Naive thymus-derived CD4-positive, alpha-beta T cell (primary cell): ENCODE results near the gene DUSP23. TPM values are rescaled to one million over a fixed set of nuclear protein-coding genes. Genes with fewer than 3 reads are reported as not detected.

Experiments used
- ATAC-seq: fragments of 150-1000 bp; cut with Tn5 transposase; 2 replicates; pipeline ENCODE4 v1.10.0; 2021; ENCODE audit warnings: mild to moderate bottlenecking, moderate library complexity
- CTCF ChIA-PET: fragments of 350-600 bp; sonication (Branson Sonifier 250); formaldehyde crosslinking; loops from one replicate; lab custom pipeline; 2021; ENCODE audit warnings: antibody characterized with exemption; lab: Charles Lee
- POLR2A ChIA-PET: fragments of 350-600 bp; sonication (Branson Sonifier 250); formaldehyde crosslinking; loops from one replicate; lab custom pipeline; 2021; ENCODE audit warnings: antibody characterized with exemption, inconsistent platforms; lab: Charles Lee
- DNase-seq, 9 donors: peaks; one replicate each; pipeline versions ENCODE4 v3.0.0 to v3.0.0-alpha.2; 2020 to 2022; ENCODE audit warnings: mixed read lengths in 1 of 9
- H3K27ac ChIP-seq: one replicate; pipeline ENCODE4 v1.7.0; 2013; ENCODE audit warnings: mild to moderate bottlenecking, low read depth, low read length, moderate library complexity
- H3K27me3 ChIP-seq, 2 donors: one replicate each; pipeline ENCODE4 v1.7.0; 2013; ENCODE audit warnings: low read length in 2 of 2, mild to moderate bottlenecking in 2 of 2, moderate library complexity in 2 of 2; ENCODE audit not compliant: control insufficient read depth in 2 of 2, insufficient read depth in 2 of 2
- H3K36me3 ChIP-seq, 3 experiments: 1 replicate in 2 of 3; 2 replicates in 1 of 3; pipeline ENCODE4 v1.7.0; 2013; ENCODE audit warnings: low read length in 3 of 3, mild to moderate bottlenecking in 3 of 3, moderate library complexity in 1 of 3; ENCODE audit not compliant: insufficient read depth in 3 of 3, control insufficient read depth in 2 of 3
- H3K4me1 ChIP-seq, 2 donors: one replicate each; pipeline ENCODE4 v1.7.0; 2013; ENCODE audit warnings: low read length in 2 of 2, mild to moderate bottlenecking in 2 of 2, moderate library complexity in 1 of 2; ENCODE audit not compliant: control insufficient read depth in 2 of 2, insufficient read depth in 2 of 2
- H3K4me3 ChIP-seq: 2 replicates; pipeline ENCODE4 v1.7.0; 2013; ENCODE audit warnings: mild to moderate bottlenecking, low read length
- H3K9me3 ChIP-seq, 3 experiments: 1 replicate in 2 of 3; 2 replicates in 1 of 3; pipeline ENCODE4 v1.7.0; 2013; ENCODE audit warnings: low read length in 3 of 3; ENCODE audit not compliant: control insufficient read depth in 2 of 3
- H3K27ac Mint-ChIP-seq, 9 donors: one replicate each; pipeline ENCODE4 v1.8.0; 2020 to 2022; ENCODE audit warnings: mixed read lengths in 9 of 9, mild to moderate bottlenecking in 8 of 9, moderate library complexity in 5 of 9, inconsistent platforms in 2 of 9
- H3K27me3 Mint-ChIP-seq, 5 donors: one replicate each; pipeline ENCODE4 v1.8.0; 2021 to 2022; ENCODE audit warnings: mixed read lengths in 5 of 5, mild to moderate bottlenecking in 1 of 5
- H3K36me3 Mint-ChIP-seq, 5 donors: one replicate each; pipeline ENCODE4 v1.8.0; 2020 to 2022; ENCODE audit warnings: mixed read lengths in 5 of 5, mild to moderate bottlenecking in 3 of 5, inconsistent platforms in 1 of 5
- H3K4me1 Mint-ChIP-seq, 7 donors: one replicate each; pipeline ENCODE4 v1.8.0; 2020 to 2022; ENCODE audit warnings: mixed read lengths in 7 of 7, mild to moderate bottlenecking in 3 of 7, inconsistent platforms in 1 of 7
- H3K4me3 Mint-ChIP-seq, 10 donors: one replicate each; pipeline ENCODE4 v1.8.0; 2020 to 2022; ENCODE audit warnings: mild to moderate bottlenecking in 10 of 10, mixed read lengths in 10 of 10, moderate library complexity in 6 of 10, inconsistent platforms in 2 of 10
- H3K9me3 Mint-ChIP-seq, 11 donors: one replicate each; pipeline ENCODE4 v1.8.0; 2020 to 2022; ENCODE audit warnings: mixed read lengths in 11 of 11, mild to moderate bottlenecking in 4 of 11, inconsistent platforms in 1 of 11, moderate library complexity in 1 of 11
- intact Hi-C, 2 donors: fragments of 100-400 bp; cut with micrococcal nuclease; formaldehyde crosslinking; loops; one replicate each; pipeline ENCODE4 v1.15.1; 2023
- polyA plus RNA-seq, 2 donors: library from polyadenylated mRNA; unstranded; fragments of 300-500 nt; fragmentation: Illumina TruSeq; gene quantifications; one replicate each; pipeline ENCODE4 v1.2.3, GENCODE V29; 2021
- total RNA-seq, 6 experiments: library from RNA in 5 of 6; stranded (reverse) in 5 of 6; gene quantifications; 1 replicate in 5 of 6; 2 replicates in 1 of 6; pipeline ENCODE4 v1.2.3 and lab custom pipeline; 2021 to 2026

The DUSP23 gene
- total RNA-seq (10 to 100 TPM in 4 of 5 experiments, 1 to 10 TPM in 1; 7.4 to 18.9 (median 12.2) TPM), polyA plus RNA-seq (10 to 100 TPM; 35.0 to 38.0 TPM), total RNA-seq (lab: John Stamatoyannopoulos, UW) (3.5 reads per million, percentile 18 among the genes with 10 or more reads in this experiment)

- H3K27me3 Mint-ChIP-seq = peaks cover 0 to 11% (median 0%) of the 10 kb centered on the region in 5 donors
- H3K4me1 ChIP-seq = peaks cover 6% of the 10 kb centered on the region in 2 donors
- peak within 1 kb of the TSS; percentile 2 to 94 (median 85) for H3K27ac Mint-ChIP-seq
- peak within 1 kb of the TSS; percentile 69 for H3K4me3 ChIP-seq
- peak within 1 kb of the TSS; percentile 66 for H3K27ac ChIP-seq
- H3K36me3 ChIP-seq = no peaks in the 10 kb centered on the region
- no peaks in the 10 kb centered on the region for H3K36me3 Mint-ChIP-seq
- CTCF ChIA-PET = interaction anchor here (0.7 to 1.7 kb wide), 7 partner anchors 9 to 113 kb away, joined by 3 to 8 read pairs (median 6); no protein-coding TSS in a partner anchor
- intact Hi-C loops = loop anchor here (1.0 to 5.0 kb wide), 16 partner anchors 9 to 482 kb away; partner anchors contain the start of genes DCAF8 (in 2 of the 2), PIGM (in 2 of the 2), IGSF8 (in 1 of the 2) and IGSF9 (in 1 of the 2)
- POLR2A ChIA-PET = interaction anchor here (1.0 kb wide), 2 partner anchors 143 to 251 kb away, joined by 3 to 4 read pairs; partner anchors contain the start of gene PIGM
- ATAC-seq (peak; percentile 97), DNase-seq (peak; percentile 88 to 96 (median 96))
- H3K9me3 Mint-ChIP-seq = no peaks in the 10 kb centered on the region
- peaks cover 9 to 33% (median 28%) of the 10 kb centered on the region in 7 donors for H3K4me1 Mint-ChIP-seq
- H3K9me3 ChIP-seq = no peaks in the 10 kb centered on the region
- H3K27me3 ChIP-seq = no peaks in the 10 kb centered on the region
- peak within 1 kb of the TSS; percentile 78 to 93 (median 84) for H3K4me3 Mint-ChIP-seq
Measured at GRCh38 chr1:159780583-159781582, at the start of gene DUSP23. TSS of gene DUSP23 (plus strand) at chr1:159780962. CDS start at chr1:159781101, 139 bp downstream.

GRCh38 chr1:159737238-159737916 lies 43.4 kb upstream of the DUSP23 start:
- Mint-ChIP-seq H3K9me3 (peaks cover 0 to 8% (median 4%) of the 10 kb centered on the region in 11 donors), H3K4me1 (no peaks in the 10 kb centered on the region), H3K36me3 (peaks cover 0 to 2% (median 0%) of the 10 kb centered on the region in 5 donors), H3K27ac (no peak overlapping the region), H3K4me3 (no peak overlapping the region), H3K27me3 (peaks cover 2 to 26% (median 16%) of the 10 kb centered on the region in 5 donors)
- Histone ChIP-seq H3K4me1 (no peaks in the 10 kb centered on the region), H3K9me3 (no peaks in the 10 kb centered on the region), H3K27ac (no peak overlapping the region), H3K27me3 (no peaks in the 10 kb centered on the region), H3K36me3 (no peaks in the 10 kb centered on the region), H3K4me3 (no peak overlapping the region)
- POLR2A ChIA-PET = no interaction called here
- no peak for ATAC-seq
- intact Hi-C loops = no loop called here
- no peak for DNase-seq
- CTCF ChIA-PET = no interaction called here

GRCh38 chr1:159743651-159744410 lies 36.9 kb upstream of the DUSP23 start:
- Histone ChIP-seq H3K4me1 (no peaks in the 10 kb centered on the region), H3K27ac (no peak overlapping the region), H3K9me3 (no peaks in the 10 kb centered on the region), H3K36me3 (no peaks in the 10 kb centered on the region), H3K4me3 (no peak overlapping the region), H3K27me3 (no peaks in the 10 kb centered on the region)
- Mint-ChIP-seq H3K4me3 (no peak overlapping the region), H3K9me3 (peaks cover 0 to 12% (median 3%) of the 10 kb centered on the region in 11 donors), H3K36me3 (peaks cover 0 to 2% (median 0%) of the 10 kb centered on the region in 5 donors), H3K4me1 (no peaks in the 10 kb centered on the region), H3K27me3 (peaks cover 2 to 28% (median 8%) of the 10 kb centered on the region in 5 donors), H3K27ac (peak overlapping the region in 1 of 9 donors; percentile 5)
- intact Hi-C loops = no loop called here
- DNase-seq = no peak
- POLR2A ChIA-PET = no interaction called here
- no peak for ATAC-seq
- CTCF ChIA-PET = no interaction called here

- H3K4me1 ChIP-seq = no peaks in the 10 kb centered on the region
- H3K9me3 ChIP-seq = no peaks in the 10 kb centered on the region
- DNase-seq (no peak), ATAC-seq (no peak)
- ChIA-PET CTCF (no interaction called here), POLR2A (no interaction called here)
- Mint-ChIP-seq H3K4me3 (no peak overlapping the region), H3K27me3 (peaks cover 0 to 29% (median 5%) of the 10 kb centered on the region in 5 donors), H3K27ac (no peak overlapping the region), H3K36me3 (no peaks in the 10 kb centered on the region), H3K4me1 (no peaks in the 10 kb centered on the region), H3K9me3 (peaks cover 0 to 12% (median 1%) of the 10 kb centered on the region in 11 donors)
- intact Hi-C loops = no loop called here
- H3K36me3 ChIP-seq = no peaks in the 10 kb centered on the region
- H3K4me3 ChIP-seq = no peak overlapping the region
- H3K27ac ChIP-seq = no peak overlapping the region
- no peaks in the 10 kb centered on the region for H3K27me3 ChIP-seq
Measured at GRCh38 chr1:159746666-159747065, 34.1 kb upstream of the DUSP23 start.

- Mint-ChIP-seq H3K27ac (no peak overlapping the region), H3K4me1 (no peaks in the 10 kb centered on the region), H3K27me3 (peaks cover 0 to 20% (median 5%) of the 10 kb centered on the region in 5 donors), H3K9me3 (peaks cover 0 to 1% (median 0%) of the 10 kb centered on the region in 11 donors), H3K4me3 (no peak overlapping the region), H3K36me3 (no peaks in the 10 kb centered on the region)
- ATAC-seq (no peak), DNase-seq (no peak)
- no peaks in the 10 kb centered on the region for H3K27me3 ChIP-seq
- no peak overlapping the region for H3K4me3 ChIP-seq
- H3K9me3 ChIP-seq = no peaks in the 10 kb centered on the region
- no peaks in the 10 kb centered on the region for H3K36me3 ChIP-seq
- intact Hi-C loops = no loop called here
- no peak overlapping the region for H3K27ac ChIP-seq
- no peaks in the 10 kb centered on the region for H3K4me1 ChIP-seq
- CTCF ChIA-PET = interaction anchor here (0.7 kb wide), 1 partner anchor 1381 kb away, joined by 3 read pairs; no protein-coding TSS in a partner anchor
- POLR2A ChIA-PET = no interaction called here
Measured at GRCh38 chr1:159748370-159748769, 32.4 kb upstream of the DUSP23 start.

- no peaks in the 10 kb centered on the region for H3K27me3 ChIP-seq
- no peak overlapping the region for H3K4me3 Mint-ChIP-seq
- intact Hi-C loops = no loop called here
- H3K27me3 Mint-ChIP-seq = peaks cover 0 to 11% (median 5%) of the 10 kb centered on the region in 5 donors
- H3K36me3 Mint-ChIP-seq = no peaks in the 10 kb centered on the region
- H3K4me1 ChIP-seq = no peaks in the 10 kb centered on the region
- no peak overlapping the region for H3K27ac Mint-ChIP-seq
- ChIA-PET POLR2A (no interaction called here), CTCF (no interaction called here)
- H3K36me3 ChIP-seq = no peaks in the 10 kb centered on the region
- H3K27ac ChIP-seq = no peak overlapping the region
- H3K4me3 ChIP-seq = no peak overlapping the region
- DNase-seq = no peak
- no peaks in the 10 kb centered on the region for H3K4me1 Mint-ChIP-seq
- H3K9me3 ChIP-seq = no peaks in the 10 kb centered on the region
- no peak for ATAC-seq
- H3K9me3 Mint-ChIP-seq = no peaks in the 10 kb centered on the region
Measured at GRCh38 chr1:159749630-159750029, 31.1 kb upstream of the DUSP23 start.
